GM12865 (cell line): ENCODE measurements around the gene MEGF11.

Experiments used
- DNase-seq: peaks from one replicate; pipeline ENCODE4 v3.0.0; 2010; ENCODE audit warnings: low read depth
- H3K4me3 ChIP-seq: 2 replicates; pipeline ENCODE4 v1.5.1; 2011; ENCODE audit warnings: mild to moderate bottlenecking, low read depth, low read length, control low read depth
- TF ChIP-seq, protein P1 (sequence below): IDR thresholded peaks from 2 replicates; pipeline ENCODE4 v1.5.1; 2011; ENCODE audit warnings: low read length, control low read depth, low read depth, inconsistent platforms; ENCODE audit not compliant: insufficient read depth; ENCODE audit errors: missing control alignments

MEGF11 gene

DNA sequence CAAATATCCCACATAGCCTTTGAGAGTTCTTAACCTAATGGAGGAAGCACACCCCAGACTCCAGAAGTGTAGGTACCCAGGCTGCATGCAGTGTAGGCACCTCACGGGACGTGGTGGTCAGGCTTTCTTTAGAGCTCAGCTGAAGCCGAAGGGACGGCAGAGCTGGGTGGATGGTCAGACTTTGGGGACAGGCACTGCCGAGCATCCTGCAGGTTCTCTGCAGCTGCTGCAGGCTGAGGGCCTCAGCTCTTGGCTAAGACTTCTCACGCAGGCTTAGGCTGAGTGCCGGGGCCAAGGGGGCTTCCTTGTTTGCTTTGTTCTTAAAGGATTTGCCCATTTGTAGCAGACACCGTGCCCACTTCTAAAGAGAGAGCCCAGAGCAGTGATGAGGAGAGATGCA is 207.2 kb downstream of the MEGF11 start:
- TF ChIP-seq, protein P1, sequence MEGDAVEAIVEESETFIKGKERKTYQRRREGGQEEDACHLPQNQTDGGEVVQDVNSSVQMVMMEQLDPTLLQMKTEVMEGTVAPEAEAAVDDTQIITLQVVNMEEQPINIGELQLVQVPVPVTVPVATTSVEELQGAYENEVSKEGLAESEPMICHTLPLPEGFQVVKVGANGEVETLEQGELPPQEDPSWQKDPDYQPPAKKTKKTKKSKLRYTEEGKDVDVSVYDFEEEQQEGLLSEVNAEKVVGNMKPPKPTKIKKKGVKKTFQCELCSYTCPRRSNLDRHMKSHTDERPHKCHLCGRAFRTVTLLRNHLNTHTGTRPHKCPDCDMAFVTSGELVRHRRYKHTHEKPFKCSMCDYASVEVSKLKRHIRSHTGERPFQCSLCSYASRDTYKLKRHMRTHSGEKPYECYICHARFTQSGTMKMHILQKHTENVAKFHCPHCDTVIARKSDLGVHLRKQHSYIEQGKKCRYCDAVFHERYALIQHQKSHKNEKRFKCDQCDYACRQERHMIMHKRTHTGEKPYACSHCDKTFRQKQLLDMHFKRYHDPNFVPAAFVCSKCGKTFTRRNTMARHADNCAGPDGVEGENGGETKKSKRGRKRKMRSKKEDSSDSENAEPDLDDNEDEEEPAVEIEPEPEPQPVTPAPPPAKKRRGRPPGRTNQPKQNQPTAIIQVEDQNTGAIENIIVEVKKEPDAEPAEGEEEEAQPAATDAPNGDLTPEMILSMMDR, result no peak
- no peak overlapping the region for H3K4me3 ChIP-seq
- no peak for DNase-seq

DNA sequence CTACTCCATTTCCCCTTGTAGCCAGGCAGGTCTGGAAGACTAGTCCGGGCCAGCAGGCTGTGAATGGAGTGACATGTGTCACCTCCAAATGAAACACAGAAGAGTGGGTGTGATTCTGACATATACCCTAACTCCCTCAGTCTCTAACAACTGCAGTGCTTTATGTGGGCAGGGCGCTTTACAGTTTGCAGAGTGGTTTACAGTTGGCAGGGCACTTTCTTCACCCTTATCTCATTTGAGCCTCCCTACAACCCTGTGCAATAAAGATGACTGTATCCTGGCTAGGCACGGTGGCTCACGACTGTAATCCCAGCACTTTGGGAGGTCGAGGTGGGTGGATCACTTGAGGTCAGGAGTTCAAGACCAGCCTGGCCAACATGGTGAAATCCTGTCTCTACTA is 208.0 kb downstream of the MEGF11 start:
- no peak for DNase-seq
- TF ChIP-seq, protein P1, result no peak
- H3K4me3 ChIP-seq, result no peak overlapping the region

DNA sequence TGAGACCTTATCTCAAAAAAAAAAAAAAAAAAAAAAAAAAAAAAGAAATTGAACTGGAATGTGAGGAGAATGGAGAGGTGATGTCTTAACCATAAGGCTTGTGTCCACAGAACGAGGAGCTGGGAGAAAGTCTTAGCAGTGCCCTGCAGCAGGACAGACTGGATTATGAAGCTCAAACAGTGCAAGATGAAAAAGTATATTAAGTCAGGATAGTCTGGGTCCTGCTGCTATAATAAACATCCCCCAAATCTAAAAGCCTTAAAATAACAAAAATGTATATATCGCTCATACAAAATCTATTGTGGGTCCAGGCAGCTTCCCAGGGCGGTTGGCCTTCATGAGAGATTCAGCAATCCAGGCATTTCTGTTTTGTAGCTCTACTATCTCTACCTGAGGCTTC is 208.7 kb downstream of the MEGF11 start:
- no peak for DNase-seq
- H3K4me3 ChIP-seq, result no peak overlapping the region
- TF ChIP-seq, protein P1, result no peak

DNA sequence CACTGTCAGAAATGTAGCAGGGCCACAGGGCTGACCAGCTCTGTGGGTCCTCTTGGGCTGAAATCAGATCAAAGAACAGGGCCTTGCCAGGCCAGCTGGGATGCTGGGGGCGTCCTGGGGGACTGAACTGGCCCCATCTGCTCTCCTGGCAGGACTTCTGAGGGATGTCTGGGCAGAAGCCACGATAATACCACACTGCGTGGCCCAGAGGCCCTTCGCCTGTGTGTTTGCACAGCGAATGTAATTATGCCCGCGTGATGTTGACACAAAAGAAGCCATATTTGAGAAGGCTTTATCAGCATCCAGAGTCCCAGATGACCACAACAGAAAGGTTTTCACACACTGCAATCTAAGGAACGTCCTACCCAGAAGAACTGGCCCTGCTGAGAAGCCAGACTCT is 210.3 kb downstream of the MEGF11 start:
- no peak for DNase-seq
- TF ChIP-seq, protein P1, result no peak
- H3K4me3 ChIP-seq, result no peak overlapping the region

DNA sequence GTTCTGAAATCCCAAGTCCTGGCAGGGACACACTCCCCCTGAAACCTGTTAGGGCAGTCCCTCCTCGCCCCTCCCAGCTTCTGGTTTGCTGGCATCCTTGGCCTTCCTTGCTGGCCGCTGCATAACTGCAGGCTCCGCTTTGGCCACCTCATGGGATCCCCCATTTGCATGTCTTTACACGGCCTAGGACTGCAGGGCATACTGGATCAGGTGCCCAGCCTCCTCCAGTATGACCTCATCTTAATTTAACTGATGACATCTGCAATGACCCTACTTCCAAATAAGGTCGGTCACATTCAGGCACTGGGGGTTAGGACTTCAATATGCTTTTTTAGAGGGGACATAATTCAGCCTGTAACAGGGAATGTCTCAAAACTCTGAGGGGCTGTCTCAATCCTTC is 210.9 kb downstream of the MEGF11 start:
- H3K4me3 ChIP-seq, result no peak overlapping the region
- no peak for DNase-seq
- TF ChIP-seq, protein P1, result no peak

DNA sequence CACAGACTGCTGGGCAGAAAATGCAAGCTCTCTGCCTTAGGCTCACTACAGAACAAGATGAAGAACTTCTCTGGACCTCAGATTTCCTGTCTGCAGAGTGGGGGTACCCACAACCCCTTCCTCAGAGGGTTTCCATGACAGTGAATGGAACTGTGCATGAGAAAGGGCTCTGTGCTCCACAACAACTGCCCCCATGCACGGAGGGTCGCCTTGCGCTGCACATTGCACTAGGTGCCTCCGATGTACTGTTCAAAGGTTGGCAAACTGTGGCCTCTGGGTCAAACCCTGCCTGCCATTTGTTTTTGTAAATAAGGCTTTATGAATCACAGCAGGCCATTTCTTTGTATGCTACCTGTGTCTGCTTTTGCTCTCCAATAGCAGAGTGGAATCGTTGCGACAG is 212.3 kb downstream of the MEGF11 start:
- H3K4me3 ChIP-seq, result no peak overlapping the region
- DNase-seq, result no peak
- TF ChIP-seq, protein P1, result no peak

DNA sequence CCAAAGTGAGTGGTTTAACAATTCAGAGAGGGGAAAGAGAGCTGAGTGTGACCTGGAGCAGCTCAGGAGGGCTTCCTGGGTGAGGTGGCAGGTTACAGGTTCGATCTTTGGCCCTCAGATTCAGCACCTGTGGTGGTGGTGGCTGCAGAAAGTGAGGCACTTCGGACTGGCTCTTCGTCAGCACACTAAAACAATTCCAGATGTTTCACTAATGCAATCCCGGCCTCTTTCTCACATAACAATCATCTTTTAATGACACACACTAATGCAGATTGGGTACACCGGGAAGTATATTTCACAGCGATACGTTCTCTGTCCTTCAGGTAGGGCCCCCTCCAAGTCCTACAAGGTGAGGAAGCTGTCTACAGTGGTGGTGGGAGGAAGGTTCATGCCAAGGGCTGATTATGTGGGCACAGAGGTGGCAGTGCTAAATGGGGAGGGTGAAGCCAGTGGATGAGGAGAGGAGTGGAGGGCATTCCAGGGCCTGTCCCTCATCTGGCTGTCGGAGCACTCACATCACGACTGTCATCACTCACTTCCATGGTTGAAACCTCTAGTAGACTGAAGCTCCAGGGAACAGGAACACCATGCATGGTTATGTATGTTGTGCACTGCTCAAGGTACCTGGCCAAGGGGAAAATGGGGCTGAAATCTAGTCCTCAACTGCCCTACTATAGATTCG is 213.2 kb downstream of the MEGF11 start:
- TF ChIP-seq, protein P1, result no peak
- no peak overlapping the region for H3K4me3 ChIP-seq

More for the DNA sequence above, 213.2 kb downstream of the MEGF11 start:
- DNase-seq, result no peak
